NCI-H2081 (cell line): ENCODE results near the gene ABCA8.
"Not testable (repeated sequence)": the region's sequence is repeated elsewhere in the genome, so short reads cannot be mapped to it uniquely, and the experiment has no call there.

Experiments used
- DNase-seq, 2 experiments: peaks; one replicate each; lab custom pipeline; 2025; lab: John Stamatoyannopoulos, UW

The ABCA8 gene

DNA sequence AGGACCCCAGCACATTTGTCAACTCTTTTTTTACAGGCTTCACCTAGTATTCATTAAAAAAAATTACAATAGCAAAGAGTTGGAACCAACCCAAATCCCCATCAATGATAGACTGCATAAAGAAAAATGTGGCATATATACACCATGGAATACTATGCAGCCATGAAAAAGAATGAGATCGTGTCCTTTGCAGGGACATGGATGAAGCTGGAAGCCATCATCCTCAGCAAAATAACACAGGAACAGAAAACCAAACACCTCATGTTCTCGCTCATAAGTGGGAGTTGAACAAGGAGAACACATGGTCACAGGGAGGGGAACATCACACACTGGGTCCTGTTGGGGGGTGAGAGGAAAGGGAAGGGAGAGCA lies 11.4 kb downstream of the ABCA8 start:
- not testable (repeated sequence) for DNase-seq

DNA sequence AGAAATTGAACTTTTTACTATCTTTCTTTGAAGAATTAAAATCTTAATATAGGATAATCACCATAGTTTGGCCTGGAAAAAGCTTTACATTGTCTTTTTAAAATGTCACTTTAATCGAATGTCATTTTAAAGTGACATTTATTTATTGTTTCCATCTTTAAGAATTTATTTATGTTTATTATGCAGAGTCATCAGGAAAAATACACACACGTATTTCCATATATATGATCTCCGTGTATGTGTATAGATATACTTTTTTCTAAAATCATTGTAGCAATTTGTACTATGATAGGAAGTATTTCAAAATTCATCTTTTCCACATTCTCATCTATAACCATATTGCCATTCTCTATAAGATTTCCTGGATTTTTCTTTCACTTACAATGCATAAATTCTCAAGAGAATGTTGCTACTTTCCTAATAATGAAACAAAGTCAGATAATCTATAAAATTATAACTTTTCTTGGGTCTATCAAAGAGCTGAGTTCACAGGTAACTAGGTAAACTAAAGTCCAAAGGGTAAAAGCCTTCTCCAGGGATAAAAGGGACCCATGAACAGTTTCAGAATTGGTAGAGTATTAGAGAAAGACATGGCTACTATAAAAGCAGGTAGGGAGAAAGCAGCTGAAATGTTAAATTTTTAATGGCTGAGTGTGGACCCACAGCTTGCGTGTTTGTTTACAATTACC lies 11.9 kb downstream of the ABCA8 start:
- DNase-seq = no peak

DNA sequence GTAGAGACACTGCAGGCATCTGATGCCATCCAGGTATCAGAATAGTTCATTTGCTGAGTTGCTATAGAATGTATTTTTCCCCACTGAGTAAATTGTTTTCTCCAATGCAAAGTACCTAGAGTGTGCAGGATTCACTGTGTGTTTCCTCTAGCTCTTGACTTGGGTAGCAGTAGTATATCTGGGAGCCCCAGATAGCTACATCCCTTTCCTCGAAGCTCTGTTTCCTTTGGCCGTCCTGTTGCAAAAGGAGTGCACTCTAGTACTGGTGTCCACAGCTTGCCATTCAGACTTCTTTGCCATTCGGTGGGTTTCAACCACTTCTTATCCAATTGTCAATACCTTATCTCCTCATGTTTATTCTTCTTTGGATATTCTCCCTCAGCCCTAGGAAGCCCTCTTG lies 12.8 kb downstream of the ABCA8 start:
- DNase-seq = no peak

DNA sequence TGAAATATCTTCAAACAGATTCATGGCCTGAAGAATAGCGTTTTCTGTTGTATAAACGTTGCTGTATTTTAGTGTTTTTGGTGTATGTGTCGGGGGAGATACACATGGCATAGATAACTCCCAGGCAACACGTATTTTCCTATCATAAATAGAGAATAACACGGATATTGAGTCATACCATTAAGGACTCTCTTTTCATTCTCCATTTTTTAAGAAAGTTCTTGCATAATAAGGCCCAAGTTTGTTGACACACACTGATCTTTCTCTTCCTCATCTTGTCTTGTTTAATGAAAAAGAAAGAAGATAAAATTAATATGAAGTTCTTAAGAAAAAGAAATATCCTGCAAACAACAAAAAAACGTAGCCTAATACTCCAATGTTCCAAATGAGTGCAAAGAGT lies 13.4 kb downstream of the ABCA8 start:
- DNase-seq = no peak

DNA sequence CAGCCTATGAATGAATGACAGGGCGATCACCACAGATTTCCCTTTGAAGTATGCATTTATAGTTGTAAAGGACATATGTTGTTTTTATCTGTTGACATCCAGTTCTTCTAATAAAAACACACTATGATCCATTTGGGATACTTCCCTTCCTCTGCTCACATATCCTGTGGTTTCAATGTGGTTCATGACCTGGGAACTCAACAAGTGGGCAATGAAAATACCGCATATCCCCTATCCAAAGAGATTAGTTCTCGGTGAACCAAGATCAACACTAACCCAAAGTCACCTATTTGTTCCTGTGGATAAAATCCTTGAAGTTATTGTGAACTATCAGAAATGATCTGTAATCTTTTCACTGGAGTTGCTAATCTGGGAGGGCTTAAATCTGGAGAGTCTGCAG lies 16.0 kb downstream of the ABCA8 start:
- no peak for DNase-seq

DNA sequence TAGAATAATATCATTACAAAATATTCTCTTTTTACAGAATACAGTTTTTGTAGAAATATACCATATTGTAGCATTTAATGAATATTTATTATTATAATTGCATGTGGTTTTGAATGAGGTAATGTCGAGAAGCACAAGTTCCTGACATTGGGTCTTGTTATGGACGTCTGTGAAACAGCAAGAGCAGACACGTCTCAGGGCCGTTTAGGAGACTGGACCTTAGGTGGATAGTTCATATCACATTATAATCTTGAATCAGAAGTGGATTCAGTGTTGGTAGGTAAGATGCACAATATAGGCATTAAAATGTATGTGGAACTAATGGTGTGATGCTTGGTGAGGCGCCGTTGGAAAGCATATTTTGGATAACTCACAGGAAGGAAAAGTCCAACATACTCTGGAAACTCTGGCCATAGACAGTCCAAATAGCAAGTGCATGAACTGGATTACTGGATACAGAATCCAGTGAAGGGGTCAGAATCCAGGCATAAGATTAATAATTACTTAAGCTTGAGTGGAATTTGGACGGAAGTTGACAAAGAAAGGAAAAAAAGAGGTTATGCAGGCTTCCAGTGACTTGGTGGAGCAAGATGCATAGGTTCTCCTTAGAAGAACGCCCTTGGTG lies 17.2 kb downstream of the ABCA8 start:
- DNase-seq = no peak

DNA sequence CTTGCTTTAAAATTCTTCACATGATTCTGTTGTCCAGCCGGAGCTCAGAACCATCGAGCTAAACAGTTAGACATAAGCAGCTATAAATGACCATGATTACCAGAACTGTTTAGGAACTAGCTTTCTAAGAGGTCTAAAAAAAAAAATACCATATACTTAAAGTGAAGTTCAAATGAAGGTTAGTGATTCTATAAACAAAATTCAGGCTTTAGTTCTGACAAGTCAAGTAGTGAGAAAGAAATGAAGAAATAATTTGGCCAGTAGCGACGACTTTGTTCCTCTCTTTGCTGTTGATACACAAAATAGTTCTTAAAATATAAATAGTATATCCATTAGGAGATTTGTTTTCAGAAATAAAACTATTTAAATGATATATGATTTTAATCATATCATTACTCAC lies 27.7 kb downstream of the ABCA8 start:
- DNase-seq = no peak

DNA sequence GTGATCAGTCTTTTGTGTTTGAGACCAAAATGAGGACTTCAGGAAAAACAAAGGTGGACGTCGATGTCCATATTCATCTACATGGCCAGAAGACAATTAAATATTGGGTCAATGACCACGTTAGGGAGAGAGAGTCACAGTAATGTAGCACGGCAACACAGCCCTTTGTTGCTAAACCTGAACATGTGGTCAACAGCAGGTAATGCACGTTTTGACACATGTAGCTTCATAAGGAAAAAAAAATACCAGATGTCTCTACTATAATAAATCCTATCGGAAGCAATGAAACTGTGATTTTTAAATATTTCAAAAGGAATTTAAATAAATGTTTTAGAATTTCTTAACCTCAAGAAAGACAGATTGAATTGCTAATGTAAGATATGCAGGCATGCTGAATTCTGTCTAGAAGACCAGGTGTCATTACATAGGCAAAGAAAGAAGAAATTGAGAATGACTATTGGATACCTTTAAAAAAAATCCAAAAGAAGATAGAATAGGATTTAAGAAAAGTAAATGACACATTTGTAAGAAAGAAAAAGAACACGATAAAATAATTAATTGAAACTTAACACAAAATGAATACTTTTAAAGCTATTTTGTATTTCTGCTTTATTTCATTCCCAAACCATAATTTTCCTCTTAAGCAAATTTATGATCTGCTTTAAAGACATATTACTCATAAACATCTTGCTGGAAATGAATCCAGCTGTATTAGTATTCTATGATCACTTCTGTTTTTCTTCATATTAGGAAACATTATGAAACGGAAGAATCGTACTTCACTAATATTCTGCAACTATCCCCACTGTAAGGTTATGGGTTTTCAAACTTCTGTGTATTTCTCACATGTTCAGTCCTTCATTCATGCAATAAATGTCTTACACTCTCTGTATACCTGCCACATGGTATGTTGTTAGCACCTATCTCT lies 30.1 kb downstream of the ABCA8 start:
- no peak for DNase-seq

DNA sequence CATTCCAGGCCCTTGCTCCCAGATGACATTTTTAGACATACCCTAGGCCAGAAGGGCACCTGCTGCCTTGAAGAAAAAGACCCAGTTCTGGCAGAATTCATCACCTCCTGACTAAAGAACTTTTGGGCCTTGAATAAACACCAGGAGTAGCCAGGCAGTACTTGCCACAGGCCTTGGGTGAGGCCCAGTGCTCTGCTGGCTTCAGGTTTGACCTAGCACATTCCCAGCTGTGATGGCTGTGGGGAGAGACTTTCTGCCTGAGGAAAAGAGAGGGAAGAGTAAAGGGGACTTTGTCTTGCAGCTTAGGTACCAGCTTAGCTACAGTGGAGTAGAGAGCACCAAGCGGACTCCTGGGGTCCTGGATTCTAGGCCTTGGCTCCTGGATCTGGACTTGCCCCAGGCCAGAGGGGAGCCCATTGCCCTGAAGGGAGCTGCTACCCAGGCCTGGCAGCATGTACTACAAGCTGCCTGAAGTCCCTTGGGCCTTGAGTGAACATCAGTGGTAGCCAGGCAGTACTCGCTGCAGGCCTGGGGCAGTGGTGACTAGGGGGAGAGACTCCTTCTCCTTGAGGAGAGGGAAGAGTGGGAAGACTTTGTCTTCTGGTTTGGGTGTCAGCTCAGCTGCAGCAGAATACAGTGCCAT lies 44.3 kb downstream of the ABCA8 start:
- no peak for DNase-seq

DNA sequence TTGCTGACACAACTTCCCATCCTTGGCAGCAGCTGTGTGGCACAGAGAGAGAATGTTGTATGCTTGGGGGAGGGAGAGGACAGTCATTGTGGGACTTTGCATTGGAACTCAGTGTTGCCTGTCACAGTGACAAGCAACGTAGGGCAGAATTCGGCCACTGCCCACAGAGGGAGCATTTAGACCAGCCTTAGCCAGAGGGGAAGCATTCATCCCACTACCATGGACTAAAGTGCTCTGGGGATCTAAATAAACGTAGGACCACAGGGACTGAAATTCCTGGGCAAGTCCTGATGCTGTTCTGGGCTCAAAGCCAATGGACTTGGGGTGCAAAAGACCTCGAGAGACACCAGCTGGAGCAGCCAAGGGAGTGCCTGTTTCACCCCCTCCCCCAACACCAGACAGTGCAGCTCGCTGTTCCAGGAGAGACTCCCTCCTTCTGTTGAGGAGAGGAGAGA lies 44.9 kb downstream of the ABCA8 start:
- no peak for DNase-seq

DNA sequence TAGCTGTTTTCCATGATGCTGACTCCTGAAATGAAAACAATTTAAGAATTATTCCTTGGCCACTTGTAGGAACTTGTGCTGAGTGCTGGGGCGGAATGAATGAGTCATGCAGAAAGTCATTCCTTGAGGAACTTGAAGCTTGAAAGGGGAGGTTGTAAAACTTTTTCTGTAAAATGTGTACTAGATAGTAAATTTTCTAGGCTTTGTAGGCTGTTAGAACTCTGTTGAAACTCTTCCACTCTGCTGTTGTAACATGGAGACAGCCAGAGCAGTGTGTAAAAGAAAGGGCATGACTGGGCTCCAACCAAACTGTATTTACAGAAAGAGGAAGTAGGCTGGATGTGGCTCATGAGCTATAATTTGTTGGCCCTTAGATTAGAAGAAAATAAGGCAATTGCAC lies 46.1 kb downstream of the ABCA8 start:
- no peak for DNase-seq

DNA sequence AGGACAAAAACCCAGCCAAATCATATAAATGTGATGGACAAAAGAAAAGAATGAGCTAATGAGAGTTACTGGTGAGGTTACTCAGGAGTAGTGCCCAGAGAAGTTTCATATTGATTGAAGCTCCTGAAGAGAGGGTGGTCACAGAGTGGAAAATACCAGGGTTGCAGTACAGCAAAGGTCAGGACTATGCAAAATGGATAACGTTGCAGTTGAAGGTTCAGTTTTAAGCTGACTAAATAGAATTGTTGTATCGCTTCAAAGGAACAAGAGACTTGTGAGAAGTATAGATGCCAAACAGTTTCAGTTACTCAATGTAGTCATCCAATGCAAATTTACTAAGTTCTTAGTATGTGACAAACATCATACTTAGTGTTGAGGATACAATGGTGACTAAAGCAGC lies 47.1 kb downstream of the ABCA8 start:
- no peak for DNase-seq

DNA sequence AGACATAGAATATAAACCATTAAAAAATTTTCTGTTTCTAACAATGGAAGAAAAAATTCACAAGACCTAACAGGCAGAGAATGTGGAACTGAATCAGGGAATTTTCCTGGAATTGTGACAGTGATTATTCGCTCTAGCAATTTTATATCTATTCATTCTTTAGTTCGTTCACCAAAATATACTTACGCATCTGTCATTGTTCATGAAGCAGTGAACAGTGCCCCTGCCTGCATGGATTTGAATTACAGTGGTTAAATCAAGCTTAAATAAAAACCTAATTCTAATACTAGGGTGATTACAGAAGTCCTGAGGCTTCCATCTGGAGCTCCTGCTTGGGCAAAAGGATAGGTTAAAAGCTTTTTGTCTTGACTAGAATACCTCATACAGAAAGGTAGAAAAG lies 48.6 kb downstream of the ABCA8 start:
- peak; percentile 6 to 8 for DNase-seq

DNA sequence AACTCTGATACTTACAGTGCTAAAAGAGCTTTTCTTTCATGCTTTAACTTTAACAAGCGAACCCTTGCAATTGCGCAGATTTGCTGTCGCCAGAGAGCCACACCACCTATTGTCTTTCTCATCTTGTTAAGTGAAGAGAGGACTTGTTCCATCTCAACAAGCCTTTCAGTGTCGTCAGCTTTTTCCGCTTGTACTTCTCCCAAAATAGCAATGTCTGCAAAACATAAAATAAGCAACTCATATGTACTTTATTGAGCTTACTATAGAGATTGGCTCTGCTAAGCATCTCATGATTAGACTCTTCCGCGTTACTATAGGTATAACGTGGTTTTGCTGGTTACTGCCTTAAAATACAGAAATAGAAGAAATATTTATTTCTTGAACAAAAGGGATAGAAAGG lies 51.9 kb downstream of the ABCA8 start:
- DNase-seq = no peak

DNA sequence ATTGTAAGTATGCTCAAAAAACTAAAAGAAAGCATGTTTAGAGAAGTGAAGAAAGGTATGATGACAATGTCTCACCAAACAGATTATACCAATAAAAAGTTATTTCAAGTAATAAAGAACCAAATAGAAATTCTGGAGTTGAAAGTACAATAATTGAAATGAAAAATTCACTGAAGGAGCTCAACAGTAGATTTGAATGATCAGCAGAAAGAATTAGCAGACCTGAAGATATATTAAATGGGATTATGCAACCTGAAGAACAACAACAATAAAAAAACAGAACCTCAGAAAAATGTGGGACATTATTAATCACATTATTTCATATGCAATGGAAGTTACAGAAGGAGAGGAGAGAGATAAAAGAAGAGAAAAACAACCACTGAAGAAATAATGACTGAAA lies 57.6 kb downstream of the ABCA8 start:
- DNase-seq = no peak

DNA sequence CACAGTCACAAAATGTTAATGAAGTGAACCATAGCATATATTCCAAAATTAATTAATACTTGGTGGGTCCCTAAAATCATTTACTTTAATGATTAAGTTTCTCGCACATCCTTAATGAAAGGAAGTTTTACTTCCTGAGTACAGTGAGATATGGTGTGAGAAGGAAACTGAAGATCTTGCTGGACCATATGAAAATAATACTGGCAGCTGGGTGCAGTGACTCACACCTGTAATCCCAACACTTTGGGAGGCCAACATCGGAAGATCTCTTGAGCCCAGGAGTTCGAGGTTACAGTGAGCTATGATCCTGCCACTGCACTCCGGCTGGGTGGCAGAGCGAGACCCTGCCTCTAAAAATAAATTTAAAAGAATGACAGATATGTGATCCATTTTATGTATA lies 62.5 kb downstream of the ABCA8 start:
- no peak for DNase-seq

DNA sequence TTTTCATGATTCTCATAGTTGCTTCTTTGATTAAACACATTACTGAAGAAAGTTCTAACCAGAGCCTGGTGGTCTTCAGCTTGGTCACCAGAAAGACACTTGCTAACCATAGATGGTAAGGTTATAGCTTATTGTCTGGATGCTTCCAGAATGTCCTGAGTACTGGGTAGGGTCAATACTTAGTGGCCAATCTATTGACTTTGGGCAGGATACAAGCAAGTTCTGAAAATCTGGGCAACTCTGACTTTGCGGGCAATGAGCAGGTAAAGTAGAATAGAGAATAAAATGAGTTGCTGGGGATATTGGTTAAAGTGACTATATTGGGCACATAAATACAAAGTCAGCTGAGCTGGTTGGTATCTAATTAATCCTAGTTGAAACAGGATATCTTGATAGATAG lies 63.0 kb downstream of the ABCA8 start:
- no peak for DNase-seq

DNA sequence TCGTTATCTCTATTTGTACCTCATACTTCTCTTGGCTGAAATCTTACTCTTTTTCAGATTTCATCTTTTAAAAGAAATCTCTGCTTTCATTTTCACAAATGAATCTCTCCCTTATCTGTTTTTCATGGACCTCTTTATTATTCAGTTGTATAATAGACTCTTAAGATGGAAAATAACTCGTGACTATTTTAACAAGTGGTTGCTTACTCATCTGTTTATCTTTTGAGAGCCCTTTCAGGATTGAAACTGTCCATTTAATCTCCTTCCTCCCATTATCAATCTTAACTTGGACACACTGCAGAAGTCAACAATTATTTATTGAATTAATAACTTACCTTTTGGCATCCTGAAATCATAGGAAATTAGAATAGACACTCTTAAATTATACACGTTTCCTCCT lies 68.8 kb downstream of the ABCA8 start:
- DNase-seq = no peak

DNA sequence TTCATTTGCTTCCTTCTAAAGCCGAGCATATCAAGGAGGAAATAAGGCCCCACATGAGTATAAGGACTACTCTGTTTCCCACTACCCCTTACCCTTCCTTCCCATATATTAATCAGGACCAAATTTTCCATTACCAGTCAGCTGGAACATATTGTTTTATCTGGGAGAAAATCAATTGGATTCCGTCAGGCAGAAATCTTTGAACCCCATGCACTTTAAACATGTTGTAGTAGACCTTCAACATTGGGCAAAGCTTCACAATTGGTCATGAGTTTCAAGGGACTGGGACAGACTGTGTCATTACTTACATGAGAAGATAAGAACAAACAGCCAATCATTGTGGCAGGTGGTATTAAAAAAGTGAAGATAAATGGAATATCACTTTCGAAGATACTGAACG lies 70.3 kb downstream of the ABCA8 start:
- DNase-seq = no peak

DNA sequence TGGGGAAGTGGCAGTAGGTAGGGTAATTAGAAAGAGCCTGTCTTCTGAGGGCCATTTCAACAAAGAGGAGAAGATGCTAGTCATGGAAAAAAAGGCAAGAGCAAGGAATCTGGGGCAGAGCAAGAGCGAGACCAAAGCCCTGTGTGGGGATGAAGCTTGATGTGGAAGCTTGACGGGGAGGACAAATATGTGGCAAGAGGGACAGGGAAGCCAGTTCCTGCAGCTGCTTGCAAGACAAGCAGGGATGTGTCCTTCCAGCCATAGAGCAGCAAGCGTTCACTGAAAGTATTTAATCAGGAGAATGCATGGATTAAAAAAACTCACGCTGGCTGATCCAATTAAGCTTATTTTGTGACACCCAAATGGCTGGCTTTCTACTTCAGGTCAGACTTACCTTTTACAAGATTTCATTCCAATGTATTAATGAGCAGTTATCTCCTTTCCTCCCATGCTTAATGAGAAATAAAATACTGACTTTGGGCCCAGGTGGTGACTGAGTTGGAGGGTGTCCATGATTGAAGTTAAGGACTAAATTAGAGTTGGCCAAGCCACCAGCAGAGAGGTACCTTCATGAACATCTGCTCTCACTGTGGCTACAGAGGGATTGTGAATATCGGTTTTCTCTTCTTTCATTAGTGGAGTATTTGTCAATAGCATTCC lies 76.8 kb downstream of the ABCA8 start:
- no peak for DNase-seq

DNA sequence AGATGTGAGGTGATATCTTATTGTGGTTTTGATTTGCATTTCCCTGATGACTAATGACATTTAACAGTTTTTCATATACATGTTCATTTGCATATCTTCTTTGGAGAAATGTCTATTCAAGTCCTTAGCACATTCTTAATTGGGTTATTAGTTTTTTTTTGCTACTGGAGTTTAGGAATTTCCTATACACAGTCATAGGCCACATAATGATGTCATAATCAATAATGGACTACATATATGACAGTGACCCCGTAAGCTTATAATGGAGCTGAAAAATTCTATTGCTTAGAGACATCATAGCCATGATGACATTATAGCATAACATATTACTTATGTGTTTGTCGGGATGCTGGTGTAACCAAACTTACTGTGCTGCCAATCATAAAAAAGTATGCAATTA lies 83.7 kb downstream of the ABCA8 start:
- DNase-seq = no peak

DNA sequence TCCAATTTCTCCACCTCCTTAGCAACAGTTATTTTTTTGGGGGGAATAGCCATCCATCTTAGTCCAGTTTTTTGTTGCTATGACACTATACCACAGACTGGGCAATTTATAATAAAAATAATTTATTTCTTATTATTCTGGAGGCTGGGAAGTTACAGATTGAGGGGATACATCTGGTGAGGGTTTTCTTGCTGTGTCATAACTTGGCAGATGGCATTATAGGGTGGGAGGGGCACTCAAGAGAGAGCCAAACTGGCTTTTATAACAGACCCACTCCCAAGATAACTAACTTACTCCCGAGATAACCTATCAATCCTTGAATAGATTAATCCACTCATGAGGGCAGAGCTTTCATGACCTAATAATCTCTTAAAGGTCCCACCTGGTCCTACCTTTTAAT lies 84.2 kb downstream of the ABCA8 start:
- DNase-seq = no peak
